HUES64 (cell line): Measurements from ENCODE around the gene LRRC7.
"Not testable (repeated sequence)": the region's sequence is repeated elsewhere in the genome, so short reads cannot be mapped to it uniquely, and the experiment has no call there.

Source experiments
- H3K27ac ChIP-seq: 2 replicates; pipeline ENCODE4 v1.7.0; 2013; ENCODE audit warnings: low read depth, low read length, inconsistent platforms
- H3K27me3 ChIP-seq: 2 replicates; pipeline ENCODE4 v1.6.1; 2013; ENCODE audit warnings: mild to moderate bottlenecking, low read length; ENCODE audit not compliant: insufficient read depth
- H3K36me3 ChIP-seq: 2 replicates; pipeline ENCODE4 v1.6.1; 2013; ENCODE audit warnings: mild to moderate bottlenecking, low read length; ENCODE audit not compliant: insufficient read depth
- H3K4me1 ChIP-seq: 2 replicates; pipeline ENCODE4 v1.6.1; 2013; ENCODE audit warnings: mild to moderate bottlenecking, low read length, moderate library complexity; ENCODE audit not compliant: insufficient read depth
- H3K4me3 ChIP-seq: 2 replicates; pipeline ENCODE4 v1.5.1; 2013; ENCODE audit warnings: mild to moderate bottlenecking, low read length, moderate library complexity
- H3K9ac ChIP-seq: 2 replicates; pipeline ENCODE4 v1.6.1; 2013; ENCODE audit warnings: mild to moderate bottlenecking, low read depth, low read length
- H3K9me3 ChIP-seq: 2 replicates; pipeline ENCODE4 v1.6.1; 2013; ENCODE audit warnings: low read depth, low read length; ENCODE audit not compliant: insufficient read depth
- WGBS: fragments of 150-250, 120-280 bp; methylation state at CpG from one replicate; pipeline ENCODE4 v1.1.7; 2013; ENCODE audit warnings: missing lambda C conversion rate; 5-methylcytosine and 5-hydroxymethylcytosine counted together

Gene LRRC7

GRCh38 chr1:69928234-69928633 lies 360.5 kb downstream of the LRRC7 start:
- H3K27me3 ChIP-seq, H3K27ac ChIP-seq, H3K4me3 ChIP-seq, H3K36me3 ChIP-seq, H3K9me3 ChIP-seq, H3K9ac ChIP-seq, H3K4me1 ChIP-seq: not testable (repeated sequence)
- 92% methylated on average over 14 of the region's 14 CpGs for WGBS

GRCh38 chr1:69929308-69930057 lies 361.8 kb downstream of the LRRC7 start:
- Histone ChIP-seq H3K27me3 (no peaks in the 10 kb centered on the region), H3K9ac (no peak overlapping the region), H3K9me3 (peaks cover 8% of the 10 kb centered on the region), H3K27ac (no peak overlapping the region), H3K4me3 (no peak overlapping the region), H3K36me3 (no peaks in the 10 kb centered on the region), H3K4me1 (no peaks in the 10 kb centered on the region)
- 95% methylated on average over 2 of the region's 2 CpGs for WGBS

GRCh38 chr1:69930396-69930795 lies 362.7 kb downstream of the LRRC7 start:
- H3K36me3 ChIP-seq = no peaks in the 10 kb centered on the region
- peaks cover 8% of the 10 kb centered on the region for H3K9me3 ChIP-seq
- no peaks in the 10 kb centered on the region for H3K27me3 ChIP-seq
- H3K4me1 ChIP-seq = no peaks in the 10 kb centered on the region
- WGBS = 93% methylated on average over 2 of the region's 2 CpGs
- no peak overlapping the region for H3K27ac ChIP-seq
- no peak overlapping the region for H3K9ac ChIP-seq
- H3K4me3 ChIP-seq = no peak overlapping the region

GRCh38 chr1:69932760-69933159 lies 365.0 kb downstream of the LRRC7 start:
- Histone ChIP-seq H3K9ac (no peak overlapping the region), H3K9me3 (peaks cover 8% of the 10 kb centered on the region), H3K4me1 (no peaks in the 10 kb centered on the region), H3K27ac (no peak overlapping the region), H3K36me3 (no peaks in the 10 kb centered on the region), H3K4me3 (no peak overlapping the region), H3K27me3 (no peaks in the 10 kb centered on the region)
- 93% methylated on average over 3 of the region's 3 CpGs for WGBS

GRCh38 chr1:69940231-69940630 lies 372.5 kb downstream of the LRRC7 start:
- Histone ChIP-seq H3K4me1 (no peaks in the 10 kb centered on the region), H3K36me3 (no peaks in the 10 kb centered on the region), H3K4me3 (no peak overlapping the region), H3K27ac (no peak overlapping the region), H3K27me3 (no peaks in the 10 kb centered on the region), H3K9ac (no peak overlapping the region), H3K9me3 (no peaks in the 10 kb centered on the region)
- 94% methylated on average over 6 of the region's 6 CpGs for WGBS

- Histone ChIP-seq H3K27me3 (no peaks in the 10 kb centered on the region), H3K36me3 (no peaks in the 10 kb centered on the region), H3K4me3 (no peak overlapping the region), H3K4me1 (no peaks in the 10 kb centered on the region), H3K27ac (no peak overlapping the region), H3K9ac (no peak overlapping the region), H3K9me3 (no peaks in the 10 kb centered on the region; the same call in 1 of the 2 replicates)
- WGBS = 93% methylated on average over 2 of the region's 3 CpGs
Observed at GRCh38 chr1:69940816-69941215, 373.1 kb downstream of the LRRC7 start.

- H3K36me3 ChIP-seq = no peaks in the 10 kb centered on the region
- H3K4me1 ChIP-seq = no peaks in the 10 kb centered on the region
- no peak overlapping the region for H3K9ac ChIP-seq
- H3K9me3 ChIP-seq = no peaks in the 10 kb centered on the region; the same call in 1 of the 2 replicates
- H3K27ac ChIP-seq = no peak overlapping the region
- H3K27me3 ChIP-seq = no peaks in the 10 kb centered on the region
- no peak overlapping the region for H3K4me3 ChIP-seq
- WGBS = 100% methylated on average over 2 of the region's 3 CpGs
Observed at GRCh38 chr1:69943030-69943429, 375.3 kb downstream of the LRRC7 start.

GRCh38 chr1:69946935-69947334 lies 379.2 kb downstream of the LRRC7 start:
- Histone ChIP-seq H3K9me3 (no peaks in the 10 kb centered on the region; the same call in 1 of the 2 replicates), H3K4me1 (no peaks in the 10 kb centered on the region)
- 91% methylated on average over 2 of the region's 2 CpGs for WGBS

GRCh38 chr1:69947837-69948236 lies 380.1 kb downstream of the LRRC7 start:
- Histone ChIP-seq H3K27ac (no peak overlapping the region), H3K9ac (no peak overlapping the region), H3K9me3 (no peaks in the 10 kb centered on the region; the same call in 1 of the 2 replicates), H3K4me1 (no peaks in the 10 kb centered on the region), H3K36me3 (no peaks in the 10 kb centered on the region), H3K27me3 (no peaks in the 10 kb centered on the region), H3K4me3 (no peak overlapping the region)
- 91% methylated on average over 3 of the region's 3 CpGs for WGBS

More at GRCh38 chr1:69946935-69947334, 379.2 kb downstream of the LRRC7 start:
- H3K27me3 ChIP-seq = no peaks in the 10 kb centered on the region
- H3K27ac ChIP-seq = no peak overlapping the region
- no peak overlapping the region for H3K4me3 ChIP-seq
- no peak overlapping the region for H3K9ac ChIP-seq
- no peaks in the 10 kb centered on the region for H3K36me3 ChIP-seq

GRCh38 chr1:69952676-69953075 lies 385.0 kb downstream of the LRRC7 start:
- no peak overlapping the region for H3K27ac ChIP-seq
- H3K9me3 ChIP-seq = no peaks in the 10 kb centered on the region
- no peak overlapping the region for H3K9ac ChIP-seq
- no peak overlapping the region for H3K4me3 ChIP-seq
- H3K27me3 ChIP-seq = no peaks in the 10 kb centered on the region
- 82% methylated on average over 1 of the region's 1 CpG for WGBS
- H3K36me3 ChIP-seq = no peaks in the 10 kb centered on the region
- H3K4me1 ChIP-seq = no peaks in the 10 kb centered on the region

GRCh38 chr1:69962452-69962851 lies 394.7 kb downstream of the LRRC7 start:
- H3K4me3 ChIP-seq, H3K9me3 ChIP-seq, H3K27me3 ChIP-seq, H3K36me3 ChIP-seq, H3K27ac ChIP-seq, H3K4me1 ChIP-seq, H3K9ac ChIP-seq: not testable (repeated sequence)
- 93% methylated on average over 2 of the region's 2 CpGs for WGBS
